Endothelial cell (in vitro differentiated cells): ENCODE measurements around the gene LYRM1. TPM values are rescaled to one million over a fixed set of nuclear protein-coding genes. Genes with fewer than 3 reads are reported as not detected.
"Not testable (repeated sequence)": the region's sequence is repeated elsewhere in the genome, so short reads cannot be mapped to it uniquely, and the experiment has no call there.

Experiments used
- DNase-seq: peaks from one replicate; pipeline ENCODE4 v3.0.0; 2021; ENCODE audit warnings: low spot score
- H3K27ac Mint-ChIP-seq: one replicate; pipeline ENCODE4 v1.8.0; 2021; ENCODE audit warnings: mixed read lengths, inconsistent platforms; ENCODE audit not compliant: unreplicated experiment
- H3K27me3 Mint-ChIP-seq: one replicate; pipeline ENCODE4 v1.8.0; 2021; ENCODE audit warnings: mild to moderate bottlenecking, moderate library complexity, mixed read lengths, inconsistent platforms; ENCODE audit not compliant: unreplicated experiment
- H3K36me3 Mint-ChIP-seq: one replicate; pipeline ENCODE4 v1.8.0; 2021; ENCODE audit warnings: mild to moderate bottlenecking, low read depth, mixed read lengths, inconsistent platforms; ENCODE audit not compliant: unreplicated experiment
- H3K4me1 Mint-ChIP-seq: one replicate; pipeline ENCODE4 v1.8.0; 2021; ENCODE audit warnings: mild to moderate bottlenecking, mixed read lengths, inconsistent platforms; ENCODE audit not compliant: unreplicated experiment
- H3K4me3 Mint-ChIP-seq: one replicate; pipeline ENCODE4 v1.8.0; 2021; ENCODE audit warnings: mild to moderate bottlenecking, mixed read lengths, inconsistent platforms; ENCODE audit not compliant: unreplicated experiment
- H3K9me3 Mint-ChIP-seq: one replicate; pipeline ENCODE4 v1.8.0; 2021; ENCODE audit warnings: mixed read lengths, inconsistent platforms; ENCODE audit not compliant: unreplicated experiment
- total RNA-seq: library from RNA; stranded (reverse); fragmentation: NEBNext Ultra II Directional; extraction: Animal tissue kit (Norgen Biotek cat#: 25700); gene quantifications from one replicate; pipeline ENCODE4 v1.2.1, GENCODE V29; 2021; ENCODE audit not compliant: unreplicated experiment
- TF ChIP-seq, protein P1 (sequence below): fragments of 200-600 bp; sonication (generic); IDR thresholded peaks from one replicate; pipeline ENCODE4 v1.5.0; 2021; ENCODE audit warnings: antibody characterized with exemption; ENCODE audit not compliant: unreplicated experiment

LYRM1 gene
- total RNA-seq, 1 donor from 2014 or later = 14.0 TPM

DNA sequence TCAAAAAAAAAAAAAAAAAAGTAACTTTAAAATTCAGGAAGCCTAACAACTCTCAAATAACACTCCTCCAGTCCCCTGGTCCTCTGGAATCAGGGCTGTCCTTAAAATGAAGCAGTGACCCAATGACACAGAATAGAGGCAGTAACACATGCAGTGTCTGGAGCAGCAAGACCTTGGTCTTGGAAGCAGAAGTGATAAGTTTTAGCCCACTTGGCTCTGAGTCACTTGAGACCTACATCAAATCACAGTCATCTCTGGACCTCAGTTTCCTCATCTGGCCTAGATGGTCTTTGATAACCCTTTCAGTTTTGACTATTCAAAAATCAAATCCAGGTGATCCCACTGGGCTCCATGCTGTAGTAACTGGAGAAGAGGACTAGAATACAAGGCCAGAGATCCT is 39.0 kb downstream of the LYRM1 start:
- no peak overlapping the region for H3K4me3 Mint-ChIP-seq
- H3K36me3 Mint-ChIP-seq = no peaks in the 10 kb centered on the region
- no peak overlapping the region for H3K27ac Mint-ChIP-seq

GRCh38 chr16:20940871-20941635 is 40.5 kb downstream of the LYRM1 start:
- no peak overlapping the region for H3K27ac Mint-ChIP-seq
- H3K9me3 Mint-ChIP-seq = no peaks in the 10 kb centered on the region
- TF ChIP-seq, protein P1, sequence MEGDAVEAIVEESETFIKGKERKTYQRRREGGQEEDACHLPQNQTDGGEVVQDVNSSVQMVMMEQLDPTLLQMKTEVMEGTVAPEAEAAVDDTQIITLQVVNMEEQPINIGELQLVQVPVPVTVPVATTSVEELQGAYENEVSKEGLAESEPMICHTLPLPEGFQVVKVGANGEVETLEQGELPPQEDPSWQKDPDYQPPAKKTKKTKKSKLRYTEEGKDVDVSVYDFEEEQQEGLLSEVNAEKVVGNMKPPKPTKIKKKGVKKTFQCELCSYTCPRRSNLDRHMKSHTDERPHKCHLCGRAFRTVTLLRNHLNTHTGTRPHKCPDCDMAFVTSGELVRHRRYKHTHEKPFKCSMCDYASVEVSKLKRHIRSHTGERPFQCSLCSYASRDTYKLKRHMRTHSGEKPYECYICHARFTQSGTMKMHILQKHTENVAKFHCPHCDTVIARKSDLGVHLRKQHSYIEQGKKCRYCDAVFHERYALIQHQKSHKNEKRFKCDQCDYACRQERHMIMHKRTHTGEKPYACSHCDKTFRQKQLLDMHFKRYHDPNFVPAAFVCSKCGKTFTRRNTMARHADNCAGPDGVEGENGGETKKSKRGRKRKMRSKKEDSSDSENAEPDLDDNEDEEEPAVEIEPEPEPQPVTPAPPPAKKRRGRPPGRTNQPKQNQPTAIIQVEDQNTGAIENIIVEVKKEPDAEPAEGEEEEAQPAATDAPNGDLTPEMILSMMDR = no peak
- no peak for DNase-seq
- no peaks in the 10 kb centered on the region for H3K4me1 Mint-ChIP-seq
- H3K27me3 Mint-ChIP-seq = peaks cover 2% of the 10 kb centered on the region
- no peaks in the 10 kb centered on the region for H3K36me3 Mint-ChIP-seq
- H3K4me3 Mint-ChIP-seq = no peak overlapping the region

More for the DNA sequence above, 39.0 kb downstream of the LYRM1 start:
- Mint-ChIP-seq H3K4me1 (no peaks in the 10 kb centered on the region), H3K27me3 (peaks cover 2% of the 10 kb centered on the region), H3K9me3 (no peaks in the 10 kb centered on the region)
- no peak for DNase-seq
- TF ChIP-seq, protein P1 = no peak

- Mint-ChIP-seq H3K27ac (no peak overlapping the region), H3K36me3 (no peaks in the 10 kb centered on the region), H3K4me3 (no peak overlapping the region), H3K27me3 (peaks cover 2% of the 10 kb centered on the region), H3K4me1 (no peaks in the 10 kb centered on the region), H3K9me3 (no peaks in the 10 kb centered on the region)
- no peak for DNase-seq
- TF ChIP-seq, protein P1 = no peak
These were observed 41.0 kb downstream of the LYRM1 start for GRCh38 chr16:20941636-20941926.

DNA sequence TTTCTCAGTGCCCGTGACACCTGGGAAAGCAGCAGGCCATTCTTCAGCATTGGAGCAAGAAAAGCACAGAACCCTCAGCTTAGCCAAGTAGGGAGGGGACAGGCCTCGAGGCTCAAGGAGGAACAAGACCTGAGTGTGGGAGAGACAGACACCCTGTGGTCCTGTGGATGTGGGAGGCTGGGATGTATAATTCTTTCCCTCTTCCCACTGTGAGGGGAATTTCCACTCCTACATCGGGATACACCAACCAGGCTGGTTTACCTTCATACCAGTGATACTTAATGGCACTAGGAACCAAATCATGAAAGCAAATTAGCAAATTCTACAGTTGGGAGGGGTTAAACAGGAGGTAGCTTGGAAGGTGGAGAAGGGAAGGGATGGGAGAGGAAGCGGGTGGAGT is 41.7 kb downstream of the LYRM1 start:
- Mint-ChIP-seq H3K36me3 (no peaks in the 10 kb centered on the region), H3K27me3 (peaks cover 2% of the 10 kb centered on the region), H3K4me3 (no peak overlapping the region), H3K9me3 (no peaks in the 10 kb centered on the region), H3K27ac (no peak overlapping the region), H3K4me1 (no peaks in the 10 kb centered on the region)
- DNase-seq = no peak
- TF ChIP-seq, protein P1 = no peak

DNA sequence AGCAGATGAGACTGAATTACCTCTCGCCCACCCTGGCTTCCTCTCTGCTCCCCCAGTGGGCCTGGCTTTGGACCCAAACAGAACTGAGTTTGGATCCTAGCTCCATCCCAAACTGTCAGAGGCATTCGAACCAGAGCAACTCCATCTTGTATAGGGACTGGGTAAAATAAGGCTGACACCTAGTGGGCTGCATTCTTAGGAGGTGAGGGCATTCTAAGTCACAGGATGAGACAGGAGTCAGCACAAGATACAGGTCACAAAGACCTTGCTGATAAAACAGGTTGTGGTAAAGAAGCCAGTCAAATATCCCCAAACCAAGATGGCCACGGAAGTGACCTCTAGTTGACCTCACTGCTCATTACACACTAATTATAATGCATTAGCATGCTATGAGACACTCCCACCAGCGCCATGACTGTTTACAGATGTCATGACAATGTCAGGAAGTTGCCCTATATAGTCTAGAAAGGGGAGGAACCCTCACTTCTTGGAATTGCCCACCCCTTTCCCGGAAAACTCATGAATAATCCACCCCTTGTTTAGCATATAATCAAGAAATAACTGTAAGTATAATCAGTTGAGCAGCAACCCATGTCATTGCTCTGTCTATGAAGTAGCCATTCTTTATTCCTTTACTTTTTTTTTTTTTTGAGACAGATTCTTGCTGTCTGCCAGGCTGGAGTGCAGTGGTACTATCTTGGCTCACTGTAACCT is 44.4 kb downstream of the LYRM1 start:
- Mint-ChIP-seq H3K4me3 (no peak overlapping the region), H3K36me3 (no peaks in the 10 kb centered on the region), H3K27me3 (no peaks in the 10 kb centered on the region), H3K4me1 (no peaks in the 10 kb centered on the region), H3K9me3 (no peaks in the 10 kb centered on the region), H3K27ac (no peak overlapping the region)
- DNase-seq = no peak
- TF ChIP-seq, protein P1 = no peak

DNA sequence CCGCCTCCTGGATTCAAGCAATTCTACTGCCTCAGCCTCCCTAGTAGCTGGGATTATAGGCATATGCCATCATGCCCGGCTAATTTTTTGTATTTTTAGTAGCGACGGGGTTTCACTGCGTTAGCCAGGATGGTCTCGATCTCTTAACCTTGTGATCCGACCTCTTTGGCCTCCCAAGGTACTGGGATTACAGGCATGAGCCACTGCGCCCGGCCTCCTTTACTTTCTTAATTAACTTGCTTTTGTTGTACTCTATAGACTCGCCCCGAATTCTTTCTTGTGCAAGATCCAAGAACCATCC is 45.0 kb downstream of the LYRM1 start:
- not testable (repeated sequence) for H3K4me1 Mint-ChIP-seq, H3K27ac Mint-ChIP-seq, H3K9me3 Mint-ChIP-seq, H3K4me3 Mint-ChIP-seq, H3K36me3 Mint-ChIP-seq, DNase-seq, H3K27me3 Mint-ChIP-seq
